PFSK-1 (cell line): ENCODE measurements around the gene PDGFC.

Experiments
- FOXP2 ChIP-seq: optimal IDR thresholded peaks from 2 replicates; pipeline ENCODE3; 2011; ENCODE audit warnings: borderline replicate concordance, control low read depth, inconsistent platforms; ENCODE audit not compliant: insufficient read depth; ENCODE audit errors: extremely low read length, extremely low read depth
- POLR2AphosphoS5 ChIP-seq: IDR thresholded peaks from 2 replicates; pipeline ENCODE4 v1.6.1; 2012; ENCODE audit warnings: low read depth, mild to moderate bottlenecking, control low read depth, low read length, moderate library complexity
- SIN3A ChIP-seq: IDR thresholded peaks from 2 replicates; pipeline ENCODE4 v1.6.1; 2012; ENCODE audit warnings: mild to moderate bottlenecking, low read length, moderate library complexity, borderline replicate concordance; ENCODE audit not compliant: insufficient read depth
- TAF1 ChIP-seq: IDR thresholded peaks from 2 replicates; pipeline ENCODE4 v1.6.1; 2012; ENCODE audit warnings: low read length, control low read depth, borderline replicate concordance; ENCODE audit not compliant: insufficient read depth
- TF ChIP-seq, protein P1 (sequence below), 2 experiments: IDR thresholded peaks; 2 replicates each; pipeline versions ENCODE4 v1.6.1 to v1.8.0; 2011 to 2012; ENCODE audit warnings: low read depth in 2 of 2, low read length in 2 of 2, control low read depth in 1 of 2, inconsistent platforms in 1 of 2, mild to moderate bottlenecking in 1 of 2, moderate library complexity in 1 of 2; ENCODE audit not compliant: insufficient read depth in 1 of 2

The PDGFC gene

DNA sequence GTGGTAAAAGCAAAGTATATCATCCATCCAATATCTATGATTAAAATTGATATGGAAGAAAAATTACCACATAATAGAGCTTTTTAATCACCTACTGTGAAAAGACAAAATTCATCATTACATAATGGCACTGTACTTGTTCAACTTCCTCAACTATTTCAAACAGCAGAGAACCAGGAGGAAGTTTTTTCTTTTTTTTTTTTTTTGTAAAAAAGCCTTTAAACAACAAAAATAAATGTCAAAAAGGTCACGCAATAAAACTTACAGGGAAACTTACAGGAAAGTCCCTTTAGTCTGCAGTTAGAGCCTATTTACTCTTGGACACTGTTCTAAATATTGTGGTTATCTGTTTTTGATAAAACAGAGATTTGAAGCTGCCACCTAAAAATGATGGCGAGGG lies 4.8 kb downstream of the PDGFC start:
- TF ChIP-seq SIN3A (no peak), POLR2AphosphoS5 (no peak), TAF1 (no peak), FOXP2 (no peak)
- TF ChIP-seq, protein P1, sequence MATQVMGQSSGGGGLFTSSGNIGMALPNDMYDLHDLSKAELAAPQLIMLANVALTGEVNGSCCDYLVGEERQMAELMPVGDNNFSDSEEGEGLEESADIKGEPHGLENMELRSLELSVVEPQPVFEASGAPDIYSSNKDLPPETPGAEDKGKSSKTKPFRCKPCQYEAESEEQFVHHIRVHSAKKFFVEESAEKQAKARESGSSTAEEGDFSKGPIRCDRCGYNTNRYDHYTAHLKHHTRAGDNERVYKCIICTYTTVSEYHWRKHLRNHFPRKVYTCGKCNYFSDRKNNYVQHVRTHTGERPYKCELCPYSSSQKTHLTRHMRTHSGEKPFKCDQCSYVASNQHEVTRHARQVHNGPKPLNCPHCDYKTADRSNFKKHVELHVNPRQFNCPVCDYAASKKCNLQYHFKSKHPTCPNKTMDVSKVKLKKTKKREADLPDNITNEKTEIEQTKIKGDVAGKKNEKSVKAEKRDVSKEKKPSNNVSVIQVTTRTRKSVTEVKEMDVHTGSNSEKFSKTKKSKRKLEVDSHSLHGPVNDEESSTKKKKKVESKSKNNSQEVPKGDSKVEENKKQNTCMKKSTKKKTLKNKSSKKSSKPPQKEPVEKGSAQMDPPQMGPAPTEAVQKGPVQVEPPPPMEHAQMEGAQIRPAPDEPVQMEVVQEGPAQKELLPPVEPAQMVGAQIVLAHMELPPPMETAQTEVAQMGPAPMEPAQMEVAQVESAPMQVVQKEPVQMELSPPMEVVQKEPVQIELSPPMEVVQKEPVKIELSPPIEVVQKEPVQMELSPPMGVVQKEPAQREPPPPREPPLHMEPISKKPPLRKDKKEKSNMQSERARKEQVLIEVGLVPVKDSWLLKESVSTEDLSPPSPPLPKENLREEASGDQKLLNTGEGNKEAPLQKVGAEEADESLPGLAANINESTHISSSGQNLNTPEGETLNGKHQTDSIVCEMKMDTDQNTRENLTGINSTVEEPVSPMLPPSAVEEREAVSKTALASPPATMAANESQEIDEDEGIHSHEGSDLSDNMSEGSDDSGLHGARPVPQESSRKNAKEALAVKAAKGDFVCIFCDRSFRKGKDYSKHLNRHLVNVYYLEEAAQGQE (IDR thresholded peaks at IDR 0.05; ENCODE audit: insufficient read depth in 1 of 2, low read depth in 2 of 2, low read length in 2 of 2), result no peak

- TF ChIP-seq FOXP2 (no peak), TAF1 (no peak), SIN3A (no peak), POLR2AphosphoS5 (no peak)
- TF ChIP-seq, protein P1 (IDR thresholded peaks at IDR 0.05; ENCODE audit: insufficient read depth in 1 of 2, low read depth in 2 of 2, low read length in 2 of 2), result no peak
Observed at GRCh38 chr4:156963419-156963818, 8.2 kb downstream of the PDGFC start.

GRCh38 chr4:156962528-156962974 lies 9.0 kb downstream of the PDGFC start:
- TF ChIP-seq, protein P1 (IDR thresholded peaks at IDR 0.05; ENCODE audit: insufficient read depth in 1 of 2, low read depth in 2 of 2, low read length in 2 of 2), result no peak
- TF ChIP-seq TAF1 (no peak), FOXP2 (no peak), POLR2AphosphoS5 (no peak), SIN3A (no peak)

DNA sequence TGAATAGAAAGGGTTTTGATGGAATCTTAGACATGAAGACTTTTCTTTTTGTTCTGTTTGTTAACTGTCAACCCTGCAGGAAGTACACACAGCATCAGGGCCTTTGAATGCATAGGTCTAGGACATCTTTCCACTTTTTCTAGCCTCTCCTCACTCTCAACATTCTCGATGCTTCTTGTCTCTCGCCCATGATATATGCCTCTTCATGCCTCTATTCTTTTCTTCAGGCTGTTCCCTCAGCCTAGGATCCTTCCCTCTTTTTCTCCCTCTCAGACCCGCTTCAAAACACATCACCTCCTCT lies 9.6 kb downstream of the PDGFC start:
- TF ChIP-seq TAF1 (no peak), POLR2AphosphoS5 (no peak), SIN3A (no peak), FOXP2 (no peak)
- TF ChIP-seq, protein P1 (IDR thresholded peaks at IDR 0.05; ENCODE audit: insufficient read depth in 1 of 2, low read depth in 2 of 2, low read length in 2 of 2), result no peak
